ENCODE results near the gene CFAP206. TPM values are rescaled to one million over a fixed set of nuclear protein-coding genes. Genes with fewer than 3 reads are reported as not detected.

Gene CFAP206
- total RNA-seq, 1 experiment from 2014 or later, result not detected

DNA sequence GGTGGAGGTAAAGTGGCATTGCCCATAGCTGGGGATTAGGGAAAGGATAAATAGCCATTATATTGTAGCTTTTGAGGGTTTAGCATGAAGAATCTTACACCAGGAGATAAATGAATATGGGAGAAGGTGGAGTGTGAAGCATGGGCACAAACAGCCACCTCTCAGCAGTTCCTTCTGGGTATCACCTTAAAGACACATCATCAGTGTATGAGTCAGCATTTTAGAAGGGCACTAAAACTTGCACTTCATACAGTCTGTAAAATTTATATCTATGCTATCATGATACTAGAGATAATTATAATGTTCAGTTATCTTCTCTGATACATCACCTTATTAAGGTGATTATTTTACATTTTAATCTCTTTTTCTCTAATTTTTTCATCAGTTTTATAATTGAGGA lies 90.3 kb downstream of the CFAP206 start:
- Mint-ChIP-seq H3K27ac (no peak overlapping the region), H3K27me3 (ENCODE audit: low read depth) (no peaks in the 10 kb centered on the region), H3K4me3 (no peak overlapping the region), H3K36me3 (ENCODE audit: insufficient read depth in 1 of 3, low read depth in 3 of 3) (peaks cover 0 to 3% (median 0%) of the 10 kb centered on the region in 3 experiments; a peak in 1 of 7 replicates), H3K4me1 (no peaks in the 10 kb centered on the region), H3K9me3 (no peaks in the 10 kb centered on the region)
- Histone ChIP-seq H3K18ac (ENCODE audit: insufficient read length, low read depth, low read length) (no peak overlapping the region), H2BK120ac (ENCODE audit: low read depth, low read length, poor library complexity, severe bottlenecking) (no peak overlapping the region), H3K79me2 (ENCODE audit: insufficient read depth, low read length) (no peaks in the 10 kb centered on the region), H2AFZ (ENCODE audit: low read length) (no peak overlapping the region), H3K4ac (ENCODE audit: low read depth, low read length) (no peak overlapping the region), H2BK20ac (ENCODE audit: low read depth, low read length, poor library complexity, severe bottlenecking) (no peak overlapping the region), H3K9me3 (ENCODE audit: control insufficient read depth, low read depth, low read length) (no peaks in the 10 kb centered on the region), H4K91ac (ENCODE audit: insufficient read length, low read depth, low read length) (no peak overlapping the region), H3K27ac (ENCODE audit: insufficient read length, low read depth, low read length) (no peak overlapping the region), H3K56ac (ENCODE audit: insufficient read length, low read depth, low read length) (no peak overlapping the region), H2BK5ac (ENCODE audit: insufficient read length, low read length) (no peak overlapping the region), H3K23ac (ENCODE audit: insufficient read length, low read depth, low read length) (no peak overlapping the region), H3K9ac (ENCODE audit: extremely low read depth, insufficient read length, low read length) (no peak overlapping the region), H4K20me1 (ENCODE audit: control insufficient read depth, insufficient read depth, insufficient read length) (no peaks in the 10 kb centered on the region), H3K4me1 (ENCODE audit: insufficient read depth, low read length) (no peaks in the 10 kb centered on the region), H3K4me2 (ENCODE audit: insufficient read depth, insufficient read length, low read length) (no peak overlapping the region), H2BK15ac (ENCODE audit: low read depth, low read length) (no peak overlapping the region), H3K27me3 (ENCODE audit: insufficient read depth, low read length) (no peaks in the 10 kb centered on the region), H2BK12ac (ENCODE audit: insufficient read length, low read depth, low read length) (no peak overlapping the region), H3K79me1 (ENCODE audit: insufficient read depth, low read depth, low read length, poor library complexity, severe bottlenecking) (no peaks in the 10 kb centered on the region), H4K8ac (replicated peaks; ENCODE audit: insufficient read length, low read depth, low read length) (no peak overlapping the region), H2AK5ac (ENCODE audit: insufficient read length, low read length) (no peak overlapping the region), H3K14ac (ENCODE audit: insufficient read depth, low read length) (no peak overlapping the region), H3K23me2 (ENCODE audit: insufficient read length, low read depth, low read length, poor library complexity, severe bottlenecking) (no peaks in the 10 kb centered on the region), H3T11ph (ENCODE audit: low read length) (no peak overlapping the region), H4K5ac (ENCODE audit: insufficient read length, low read depth, low read length) (no peak overlapping the region)
- no peak for DNase-seq
- TF ChIP-seq, protein P1, sequence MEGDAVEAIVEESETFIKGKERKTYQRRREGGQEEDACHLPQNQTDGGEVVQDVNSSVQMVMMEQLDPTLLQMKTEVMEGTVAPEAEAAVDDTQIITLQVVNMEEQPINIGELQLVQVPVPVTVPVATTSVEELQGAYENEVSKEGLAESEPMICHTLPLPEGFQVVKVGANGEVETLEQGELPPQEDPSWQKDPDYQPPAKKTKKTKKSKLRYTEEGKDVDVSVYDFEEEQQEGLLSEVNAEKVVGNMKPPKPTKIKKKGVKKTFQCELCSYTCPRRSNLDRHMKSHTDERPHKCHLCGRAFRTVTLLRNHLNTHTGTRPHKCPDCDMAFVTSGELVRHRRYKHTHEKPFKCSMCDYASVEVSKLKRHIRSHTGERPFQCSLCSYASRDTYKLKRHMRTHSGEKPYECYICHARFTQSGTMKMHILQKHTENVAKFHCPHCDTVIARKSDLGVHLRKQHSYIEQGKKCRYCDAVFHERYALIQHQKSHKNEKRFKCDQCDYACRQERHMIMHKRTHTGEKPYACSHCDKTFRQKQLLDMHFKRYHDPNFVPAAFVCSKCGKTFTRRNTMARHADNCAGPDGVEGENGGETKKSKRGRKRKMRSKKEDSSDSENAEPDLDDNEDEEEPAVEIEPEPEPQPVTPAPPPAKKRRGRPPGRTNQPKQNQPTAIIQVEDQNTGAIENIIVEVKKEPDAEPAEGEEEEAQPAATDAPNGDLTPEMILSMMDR (conservative IDR thresholded peaks at IDR 0.05), result no peak

Data from H9 (cell line).